ENCODE results near the gene ARMH4. TPM values are rescaled to one million over a fixed set of nuclear protein-coding genes. Genes with fewer than 3 reads are reported as not detected.

Gene ARMH4
- polyA plus RNA-seq, 1 experiment, result 1.6 TPM

DNA sequence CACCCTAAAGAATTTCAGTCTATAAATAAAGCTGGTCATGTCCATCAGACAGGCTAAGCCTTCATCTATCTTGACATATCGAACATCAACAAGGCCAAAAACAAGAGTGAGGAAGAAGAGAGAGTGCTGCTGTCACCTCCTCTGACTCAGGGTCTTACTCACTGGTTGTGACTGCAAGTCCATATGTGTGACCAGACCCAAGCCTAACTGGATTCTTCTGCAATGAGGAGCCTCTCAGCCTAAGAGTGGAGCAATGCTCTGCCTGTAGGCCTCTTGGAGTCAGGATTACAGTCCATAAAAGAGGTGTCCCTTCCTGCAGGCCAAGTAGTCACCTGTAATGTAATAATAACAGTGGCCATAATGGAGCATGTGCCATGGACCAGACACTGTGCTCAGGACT is 165.0 kb downstream of the ARMH4 start:
- H3K4me3 ChIP-seq (ENCODE audit: low read depth, low read length), result no peak overlapping the region
- POLR2A ChIA-PET, result no interaction called here
- no peaks in the 10 kb centered on the region for H3K27me3 ChIP-seq (ENCODE audit: control insufficient read depth, insufficient read depth, low read length)
- DNase-seq (ENCODE audit: low read depth), result no peak
- CTCF ChIA-PET, result no interaction called here
- no peaks in the 10 kb centered on the region for H3K36me3 ChIP-seq (ENCODE audit: control insufficient read depth, insufficient read depth, low read length)
- TF ChIP-seq, protein P1, sequence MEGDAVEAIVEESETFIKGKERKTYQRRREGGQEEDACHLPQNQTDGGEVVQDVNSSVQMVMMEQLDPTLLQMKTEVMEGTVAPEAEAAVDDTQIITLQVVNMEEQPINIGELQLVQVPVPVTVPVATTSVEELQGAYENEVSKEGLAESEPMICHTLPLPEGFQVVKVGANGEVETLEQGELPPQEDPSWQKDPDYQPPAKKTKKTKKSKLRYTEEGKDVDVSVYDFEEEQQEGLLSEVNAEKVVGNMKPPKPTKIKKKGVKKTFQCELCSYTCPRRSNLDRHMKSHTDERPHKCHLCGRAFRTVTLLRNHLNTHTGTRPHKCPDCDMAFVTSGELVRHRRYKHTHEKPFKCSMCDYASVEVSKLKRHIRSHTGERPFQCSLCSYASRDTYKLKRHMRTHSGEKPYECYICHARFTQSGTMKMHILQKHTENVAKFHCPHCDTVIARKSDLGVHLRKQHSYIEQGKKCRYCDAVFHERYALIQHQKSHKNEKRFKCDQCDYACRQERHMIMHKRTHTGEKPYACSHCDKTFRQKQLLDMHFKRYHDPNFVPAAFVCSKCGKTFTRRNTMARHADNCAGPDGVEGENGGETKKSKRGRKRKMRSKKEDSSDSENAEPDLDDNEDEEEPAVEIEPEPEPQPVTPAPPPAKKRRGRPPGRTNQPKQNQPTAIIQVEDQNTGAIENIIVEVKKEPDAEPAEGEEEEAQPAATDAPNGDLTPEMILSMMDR (IDR thresholded peaks at IDR 0.05; ENCODE audit: insufficient read depth, low read depth, low read length), result no peak

DNA sequence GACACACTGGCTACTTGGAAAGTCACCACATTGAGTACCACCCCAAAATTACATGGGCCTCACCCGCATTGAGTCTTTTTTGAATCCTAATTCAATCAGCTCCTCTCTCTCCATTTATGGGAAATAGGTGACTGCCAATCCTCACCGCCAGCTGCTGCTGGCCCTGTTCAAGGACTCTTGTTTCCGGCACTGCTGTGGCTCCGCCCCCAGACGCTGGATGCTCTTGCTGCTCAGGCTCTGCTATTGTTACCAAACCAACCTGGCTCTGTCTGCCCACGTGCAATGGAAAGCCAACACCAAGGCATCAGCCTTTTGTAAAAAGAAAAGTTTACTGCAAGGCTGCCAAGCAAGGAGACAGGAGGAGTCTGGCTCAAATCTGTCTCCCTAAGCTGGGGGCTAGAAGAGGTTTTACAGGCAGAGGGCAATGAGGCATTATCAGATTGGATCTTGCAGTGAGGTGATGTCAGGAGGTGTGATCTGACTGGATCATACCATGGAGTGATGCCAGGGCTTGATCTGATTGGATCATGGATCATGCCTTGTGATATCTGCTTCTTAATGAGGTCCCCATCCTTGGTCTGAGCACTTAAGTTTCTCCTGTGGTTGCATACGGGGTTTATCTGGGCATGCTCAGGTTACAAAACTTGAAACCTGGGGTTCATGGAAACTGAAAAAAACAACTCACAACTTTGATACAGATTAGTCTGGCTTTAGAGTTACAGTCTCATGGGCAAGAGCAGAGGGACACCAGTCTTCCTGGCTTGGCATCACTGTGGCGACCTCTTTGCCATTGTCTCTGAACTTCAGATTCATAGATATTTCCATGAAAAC is 169.0 kb downstream of the ARMH4 start:
- Histone ChIP-seq H3K4me3 (ENCODE audit: low read depth, low read length) (no peak overlapping the region), H3K27me3 (ENCODE audit: control insufficient read depth, insufficient read depth, low read length) (no peaks in the 10 kb centered on the region), H3K36me3 (ENCODE audit: control insufficient read depth, insufficient read depth, low read length) (no peaks in the 10 kb centered on the region)
- CTCF ChIA-PET, result no interaction called here
- POLR2A ChIA-PET, result interaction anchor here (0.6 kb wide), 1 partner anchor 304 kb away, joined by 3 read pairs; no protein-coding TSS in a partner anchor
- TF ChIP-seq, protein P1 (IDR thresholded peaks at IDR 0.05; ENCODE audit: insufficient read depth, low read depth, low read length), result no peak
- DNase-seq (ENCODE audit: low read depth), result no peak

DNA sequence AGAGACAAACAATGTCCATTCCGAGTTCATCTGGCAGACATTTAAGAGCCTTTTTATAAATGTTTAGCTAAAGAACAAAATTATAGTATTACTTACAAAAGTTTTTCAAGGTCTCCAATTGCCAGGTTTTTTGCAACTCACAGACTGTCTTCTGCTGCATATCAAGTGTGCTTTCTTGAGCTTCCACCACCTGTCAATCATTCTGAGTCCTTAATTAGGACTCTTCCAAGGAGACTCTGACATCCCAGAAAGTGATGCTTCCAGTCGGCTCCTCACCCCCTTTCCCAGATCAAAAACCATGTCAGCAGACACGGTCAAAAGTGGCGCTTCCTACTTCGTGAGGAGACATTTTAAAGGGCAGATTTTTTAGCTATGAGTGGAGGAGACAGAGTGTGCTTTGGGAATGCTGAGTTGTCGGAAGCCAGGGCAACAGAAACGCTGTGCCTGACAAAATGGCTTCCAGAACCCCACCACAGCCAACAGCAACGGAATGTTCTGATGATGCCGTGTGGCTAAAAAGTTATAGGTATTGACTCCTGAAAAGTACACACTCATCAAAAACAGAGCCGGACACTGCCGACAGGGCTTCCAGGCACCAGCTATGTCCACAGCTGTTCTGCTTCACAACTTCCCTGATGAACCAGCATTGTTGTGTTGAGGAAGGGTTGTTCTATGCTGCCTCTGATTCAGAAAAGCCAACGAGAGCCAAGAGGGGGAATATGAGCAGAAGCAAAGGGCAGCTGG is 170.0 kb downstream of the ARMH4 start:
- TF ChIP-seq, protein P1 (IDR thresholded peaks at IDR 0.05; ENCODE audit: insufficient read depth, low read depth, low read length), result no peak
- CTCF ChIA-PET, result interaction anchor here (0.5 to 1.2 kb wide), 2 partner anchors 11 to 13 kb away, joined by 3 to 4 read pairs; no protein-coding TSS in a partner anchor
- no peaks in the 10 kb centered on the region for H3K27me3 ChIP-seq (ENCODE audit: control insufficient read depth, insufficient read depth, low read length)
- H3K36me3 ChIP-seq (ENCODE audit: control insufficient read depth, insufficient read depth, low read length), result no peaks in the 10 kb centered on the region
- H3K4me3 ChIP-seq (ENCODE audit: low read depth, low read length), result no peak overlapping the region
- POLR2A ChIA-PET, result no interaction called here
- no peak for DNase-seq (ENCODE audit: low read depth)

DNA sequence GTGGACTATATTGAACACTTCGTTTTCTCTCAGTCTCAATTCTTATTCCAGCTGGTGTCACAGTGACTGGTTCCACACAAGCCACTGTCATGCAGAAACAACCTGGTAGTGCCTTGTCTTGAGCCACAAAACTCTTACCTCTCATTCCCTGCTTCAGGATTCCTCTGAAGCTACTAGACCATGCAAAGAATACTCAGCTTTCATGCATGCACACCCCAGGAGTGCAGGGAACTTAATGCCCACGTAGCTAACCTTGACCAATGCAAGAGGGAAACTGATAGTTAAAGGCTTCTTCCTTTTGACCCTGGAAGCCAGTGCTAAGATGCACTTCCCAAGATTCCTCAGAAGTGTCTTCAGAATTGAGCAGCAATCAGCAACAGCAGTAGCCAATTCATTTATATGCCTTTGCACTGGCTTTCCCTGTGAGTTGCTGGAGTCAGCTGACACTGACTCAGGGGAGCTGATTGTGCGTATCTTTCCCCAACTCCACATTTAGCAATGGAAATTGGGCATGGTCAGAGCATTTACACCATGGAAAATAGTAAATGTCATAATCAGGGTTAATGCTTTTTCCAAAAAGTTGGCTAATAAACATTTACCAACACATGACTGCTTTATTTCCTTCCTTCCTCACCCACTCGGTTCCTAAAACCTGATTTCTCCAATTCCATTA is 172.5 kb downstream of the ARMH4 start:
- no peak overlapping the region for H3K4me3 ChIP-seq (ENCODE audit: low read depth, low read length)
- no peaks in the 10 kb centered on the region for H3K27me3 ChIP-seq (ENCODE audit: control insufficient read depth, insufficient read depth, low read length)
- TF ChIP-seq, protein P1 (IDR thresholded peaks at IDR 0.05; ENCODE audit: insufficient read depth, low read depth, low read length), result no peak
- DNase-seq (ENCODE audit: low read depth), result no peak
- no peaks in the 10 kb centered on the region for H3K36me3 ChIP-seq (ENCODE audit: control insufficient read depth, insufficient read depth, low read length)
- ChIA-PET CTCF (no interaction called here), POLR2A (no interaction called here)

DNA sequence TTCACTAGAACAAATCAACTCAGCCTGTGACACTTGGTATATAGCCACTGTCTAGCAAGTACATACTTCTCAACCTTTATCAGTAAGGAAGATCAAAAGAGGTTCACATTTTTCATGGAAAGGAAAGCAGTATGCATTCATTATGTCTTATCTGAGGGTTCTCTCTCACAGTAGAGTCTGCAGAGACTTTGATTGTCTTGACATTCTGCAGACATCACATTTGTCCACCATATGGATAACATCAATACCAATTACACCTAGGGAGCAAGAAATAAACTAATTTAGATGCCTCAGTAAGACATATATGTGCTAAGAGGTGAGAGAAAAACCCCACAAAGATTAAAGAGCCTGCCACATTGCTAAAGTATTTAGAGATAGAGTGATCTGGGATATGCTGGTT is 175.3 kb downstream of the ARMH4 start:
- ChIA-PET CTCF (no interaction called here), POLR2A (no interaction called here)
- no peaks in the 10 kb centered on the region for H3K27me3 ChIP-seq (ENCODE audit: control insufficient read depth, insufficient read depth, low read length)
- H3K36me3 ChIP-seq (ENCODE audit: control insufficient read depth, insufficient read depth, low read length), result no peaks in the 10 kb centered on the region
- DNase-seq (ENCODE audit: low read depth), result no peak
- TF ChIP-seq, protein P1 (IDR thresholded peaks at IDR 0.05; ENCODE audit: insufficient read depth, low read depth, low read length), result no peak
- H3K4me3 ChIP-seq (ENCODE audit: low read depth, low read length), result no peak overlapping the region

Measured in BJ (cell line).